Activated CD4-positive, alpha-beta T cell treated with anti-CD3 and anti-CD28 coated beads, Interleukin-2, amount 50 U/mL, for 24 hours (primary cell): ENCODE results near the gene TTC12.
"Not testable (repeated sequence)": the region's sequence is repeated elsewhere in the genome, so short reads cannot be mapped to it uniquely, and the experiment has no call there.

Experiments
- DNase-seq, 2 donors: peaks; one replicate each; pipeline ENCODE4 v3.0.0-alpha.2; 2020; ENCODE audit warnings: low read depth in 1 of 2, low spot score in 1 of 2

Gene TTC12

DNA sequence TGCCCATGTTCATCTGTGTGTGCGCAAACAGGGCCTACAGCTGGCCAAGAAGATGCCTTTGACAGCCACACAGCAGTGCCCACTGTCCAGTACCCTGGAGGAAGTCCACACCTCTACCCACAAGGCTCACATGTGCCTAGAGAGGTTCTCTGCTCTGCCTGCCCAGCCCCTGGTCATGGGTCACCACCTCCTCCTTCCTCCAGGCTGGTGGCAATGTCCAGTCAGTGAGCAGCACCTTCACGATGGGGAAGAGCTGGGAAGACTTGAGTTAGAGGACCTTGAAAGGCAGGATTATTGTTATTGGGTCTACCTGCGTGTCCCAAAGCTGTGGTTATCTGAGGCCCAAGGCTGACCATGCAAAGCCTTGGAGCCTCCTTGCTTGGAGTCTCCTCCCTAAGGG lies 28.4 kb upstream of the TTC12 start:
- no peak for DNase-seq

- DNase-seq = no peak
These were observed 27.6 kb upstream of the TTC12 start for GRCh38 chr11:113286509-113287497.

DNA sequence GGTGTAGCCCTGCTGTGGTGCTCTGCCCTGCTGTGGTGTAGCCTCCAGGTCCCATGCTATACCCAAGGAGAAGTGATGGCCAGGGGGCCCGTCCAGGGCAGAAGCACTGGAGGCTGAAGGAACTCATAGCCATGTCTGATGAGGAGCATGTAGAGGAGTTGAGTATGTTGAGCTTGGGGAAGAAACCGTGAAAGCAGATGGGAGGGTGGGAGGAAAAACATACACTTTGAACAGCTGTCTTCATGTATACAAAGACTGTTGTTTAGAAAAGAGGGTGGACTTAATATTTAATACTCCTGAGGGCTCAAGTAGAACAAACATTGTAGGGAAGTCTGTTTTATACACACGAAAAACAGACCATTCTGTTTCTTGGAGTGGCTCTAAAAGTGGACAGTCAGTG lies 26.6 kb upstream of the TTC12 start:
- DNase-seq = no peak

DNA sequence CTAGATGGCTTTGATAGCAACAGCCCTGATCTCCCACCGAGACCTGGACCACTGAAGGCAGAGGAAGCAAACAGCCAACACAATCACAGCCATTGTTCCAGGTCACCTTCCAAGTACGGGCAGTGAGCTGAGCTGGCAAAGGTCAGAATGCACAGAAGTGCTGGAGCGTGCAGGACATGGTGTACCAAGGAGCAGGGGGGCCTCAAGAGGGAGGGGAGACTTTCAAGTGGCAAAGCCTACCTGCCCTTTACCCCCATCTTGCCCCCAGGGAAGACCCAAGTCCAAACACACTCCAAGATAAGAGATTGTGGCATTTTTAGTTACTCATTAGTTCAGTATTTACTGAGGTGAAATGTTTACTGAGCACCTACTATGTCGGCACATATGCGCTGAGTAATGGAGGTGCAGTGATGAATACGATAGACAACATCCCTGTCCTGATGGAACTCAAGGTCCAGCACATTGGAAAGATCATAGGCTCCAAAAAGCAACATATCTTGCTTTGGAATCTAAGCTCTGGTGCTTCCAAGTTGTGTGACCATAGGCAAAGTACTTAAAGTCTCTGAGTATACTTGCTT lies 26.0 kb upstream of the TTC12 start:
- no peak for DNase-seq

- peak; percentile 48 to 63 for DNase-seq
These were observed 24.8 kb upstream of the TTC12 start for GRCh38 chr11:113289431-113290187.

DNA sequence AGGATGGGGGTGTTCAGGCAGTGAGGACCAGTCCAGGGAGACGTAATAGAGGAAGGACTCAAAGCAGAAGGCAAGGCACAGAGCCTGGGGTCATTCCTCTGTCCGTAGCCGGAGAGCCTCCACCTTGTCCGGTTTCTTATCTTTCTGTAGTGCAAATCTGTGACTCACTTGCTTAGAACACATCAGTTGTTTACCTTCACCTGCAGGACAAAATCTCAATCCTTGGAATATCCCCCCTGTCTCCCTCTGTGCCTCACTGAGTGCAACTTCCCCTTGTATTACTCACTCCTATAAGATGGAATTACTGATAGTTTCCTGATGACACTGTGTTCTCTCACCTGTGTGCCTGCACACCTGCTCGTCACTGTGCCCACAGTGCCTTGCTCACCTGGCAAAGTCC lies 20.4 kb upstream of the TTC12 start:
- no peak for DNase-seq

DNA sequence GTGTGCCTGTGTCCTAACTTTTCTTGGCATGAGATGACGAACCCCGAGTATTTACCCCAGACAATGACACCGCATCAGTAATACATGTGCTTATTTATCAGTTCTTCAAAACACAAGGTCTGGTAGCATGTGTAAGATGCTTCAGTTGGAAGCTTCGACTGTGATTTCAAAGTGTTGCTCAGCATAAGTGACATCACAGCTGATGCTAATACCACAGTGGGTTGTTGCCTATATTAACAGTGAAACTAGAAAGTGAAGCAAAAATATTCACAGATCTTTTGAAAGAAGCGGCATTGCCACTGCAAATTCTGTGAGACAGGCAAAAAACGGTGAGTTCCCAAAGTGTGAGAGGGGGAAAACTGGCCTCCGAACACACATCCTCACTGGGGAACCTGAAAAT lies 18.4 kb upstream of the TTC12 start:
- DNase-seq = no peak

DNA sequence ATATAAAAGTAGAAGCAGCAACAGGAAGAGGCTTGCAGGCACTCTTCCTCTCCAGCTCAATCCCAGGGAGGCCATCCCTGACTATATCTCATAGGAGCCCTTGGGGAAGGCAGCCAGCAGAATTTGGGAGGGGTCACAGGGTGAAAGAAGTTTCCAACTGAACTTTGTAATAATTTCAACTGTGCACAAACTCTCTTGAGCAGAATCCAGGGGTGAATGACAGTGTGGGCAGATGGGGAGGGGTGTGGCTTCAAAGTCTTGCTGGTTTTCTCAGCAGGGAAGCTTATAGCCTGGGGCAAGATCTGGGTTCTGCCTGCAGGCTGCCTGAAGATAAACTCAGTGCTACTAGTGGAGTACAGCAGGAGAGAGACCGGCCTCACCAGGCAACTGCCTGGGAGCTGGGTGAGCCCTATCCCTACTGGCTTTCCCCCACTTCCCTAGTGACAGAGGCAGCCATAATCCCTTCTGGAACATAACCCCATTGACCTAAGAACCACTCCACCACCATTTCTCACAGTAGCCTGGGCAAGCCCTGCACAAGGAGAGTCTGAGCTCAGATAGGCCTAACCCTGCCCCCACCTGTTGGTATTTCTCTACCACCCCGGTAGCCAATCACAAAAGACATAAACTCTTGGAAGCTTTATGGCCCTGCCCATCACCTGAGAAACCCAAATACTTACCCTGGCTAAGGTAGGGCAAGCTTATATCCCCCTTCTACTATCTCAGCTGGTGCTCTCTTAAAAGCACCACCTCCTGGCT lies 17.8 kb upstream of the TTC12 start:
- no peak for DNase-seq

GRCh38 chr11:113298496-113298895 lies 15.9 kb upstream of the TTC12 start:
- not testable (repeated sequence) for DNase-seq

DNA sequence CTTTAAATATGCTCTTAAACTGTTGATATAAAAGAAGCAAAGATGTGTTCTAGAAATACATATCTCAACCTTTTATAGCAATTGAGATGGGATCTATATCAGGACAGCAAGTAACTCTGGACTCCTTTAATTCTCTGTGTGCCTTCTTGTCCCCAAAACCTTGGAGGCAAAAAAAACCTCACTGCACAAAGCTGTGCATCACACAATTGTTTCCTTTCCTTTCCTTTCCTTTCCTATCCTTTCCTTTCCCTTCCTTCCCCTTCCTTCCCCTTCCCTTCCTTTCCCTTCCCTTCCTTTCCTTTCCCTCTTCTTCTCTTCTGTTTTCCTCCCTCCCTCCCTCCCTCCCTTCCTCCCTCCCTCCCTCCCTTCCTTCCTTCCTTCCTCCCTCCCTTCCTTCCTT lies 9.5 kb upstream of the TTC12 start:
- no peak for DNase-seq

DNA sequence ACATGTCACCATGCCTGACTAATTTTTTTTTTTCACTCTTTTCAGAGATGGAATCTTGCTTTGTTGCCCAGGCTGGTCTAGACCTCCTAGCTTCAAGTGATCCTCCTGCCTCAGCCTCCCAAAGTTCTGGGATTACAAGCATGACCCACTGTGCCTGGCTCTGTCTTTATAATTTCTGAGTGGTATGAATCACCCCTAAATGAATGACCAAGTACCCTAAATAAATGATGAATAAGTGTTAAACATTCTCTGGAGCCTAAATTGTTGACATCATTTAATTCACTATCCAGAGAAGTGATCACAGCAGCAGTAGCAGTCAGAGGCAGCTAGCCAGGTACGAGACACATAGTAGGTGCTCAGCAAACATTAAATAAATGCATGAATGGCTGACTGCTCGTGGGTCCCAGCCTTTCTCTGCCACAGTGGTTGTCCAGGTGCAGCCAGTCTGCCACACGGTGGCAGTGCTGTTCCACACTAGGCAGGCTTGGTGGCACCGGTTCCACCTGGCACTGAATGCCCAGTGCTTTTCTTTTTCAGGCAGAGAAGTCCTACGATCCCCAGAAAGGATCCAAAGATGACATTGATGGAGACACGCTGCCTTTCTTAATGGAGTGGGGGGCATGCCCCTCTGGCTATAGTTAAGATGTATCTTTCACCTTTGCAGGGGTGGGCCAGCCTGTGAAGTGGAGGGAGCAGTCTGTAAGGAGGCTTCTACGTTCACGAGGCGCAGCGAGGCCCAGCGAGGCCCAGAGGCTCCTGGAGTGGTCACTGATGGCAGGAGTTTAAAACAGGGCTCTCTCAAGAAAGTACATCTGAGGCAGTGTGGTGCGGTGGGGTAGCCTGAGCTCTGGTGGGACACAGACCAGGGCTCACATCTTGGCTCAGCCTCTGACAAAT lies 8.7 kb upstream of the TTC12 start:
- DNase-seq = peak; percentile 52 to 57

DNA sequence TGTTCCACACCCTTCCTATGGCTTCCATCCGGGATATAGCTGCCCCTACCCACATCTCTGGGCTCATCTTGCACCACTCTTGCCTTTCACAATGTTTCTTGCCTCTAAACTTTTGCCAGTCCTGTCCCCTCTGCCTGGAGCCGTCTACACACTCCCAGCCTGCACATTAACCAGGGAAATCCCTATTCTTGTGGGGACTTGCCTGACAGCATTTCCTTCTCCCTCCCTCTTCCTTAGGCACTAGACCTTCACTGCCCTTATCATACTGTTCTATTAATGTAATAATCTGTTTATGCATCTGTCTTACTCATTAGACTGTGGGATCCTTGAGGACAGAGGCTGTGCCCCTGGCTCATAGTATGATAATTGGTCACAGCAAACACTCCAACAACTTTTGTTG lies 5.8 kb upstream of the TTC12 start:
- DNase-seq = no peak

DNA sequence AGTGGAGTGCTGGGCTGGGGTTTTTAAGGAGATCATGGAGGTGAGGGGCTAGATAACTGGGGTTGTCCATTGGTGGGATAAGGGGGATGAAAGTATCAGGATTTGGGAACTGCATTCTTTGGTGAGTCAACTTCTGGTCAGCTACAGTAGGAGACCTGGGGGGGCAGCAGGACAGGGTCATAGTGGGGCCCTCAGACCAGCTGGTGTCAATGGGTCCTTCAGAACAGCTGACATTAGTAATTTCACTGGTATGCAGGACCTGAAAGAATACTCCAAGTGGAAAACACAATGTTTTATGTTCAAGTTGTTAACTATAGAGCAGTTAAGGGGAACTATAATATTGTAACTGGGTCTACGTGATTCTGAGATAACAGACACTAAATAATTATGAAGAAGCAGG lies 2.8 kb upstream of the TTC12 start:
- no peak for DNase-seq

GRCh38 chr11:113313601-113314000 lies 782 bp upstream of the TTC12 start:
- DNase-seq = no peak

GRCh38 chr11:113314065-113314388 lies 356 bp upstream of the TTC12 start:
- DNase-seq = no peak

DNA sequence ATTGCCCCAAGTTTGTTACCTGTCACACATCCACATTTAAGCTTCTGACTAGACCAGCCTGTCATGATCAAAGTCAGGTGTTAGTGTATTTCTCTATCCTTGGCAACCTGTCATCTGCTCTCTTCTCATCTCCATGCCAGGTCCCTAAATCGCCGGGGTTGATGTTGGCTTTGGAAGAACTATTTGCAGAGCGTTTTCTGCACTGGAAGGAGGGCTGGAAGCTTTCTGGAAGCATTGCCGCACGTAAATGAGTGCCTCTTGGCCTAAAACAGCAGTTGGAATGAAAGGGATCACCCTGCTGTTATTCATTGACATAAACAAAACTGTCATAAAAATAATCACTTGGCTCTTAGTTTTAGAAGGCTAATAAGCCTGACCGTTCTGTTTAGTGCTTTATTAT lies 1.4 kb downstream of the TTC12 start:
- DNase-seq = no peak

DNA sequence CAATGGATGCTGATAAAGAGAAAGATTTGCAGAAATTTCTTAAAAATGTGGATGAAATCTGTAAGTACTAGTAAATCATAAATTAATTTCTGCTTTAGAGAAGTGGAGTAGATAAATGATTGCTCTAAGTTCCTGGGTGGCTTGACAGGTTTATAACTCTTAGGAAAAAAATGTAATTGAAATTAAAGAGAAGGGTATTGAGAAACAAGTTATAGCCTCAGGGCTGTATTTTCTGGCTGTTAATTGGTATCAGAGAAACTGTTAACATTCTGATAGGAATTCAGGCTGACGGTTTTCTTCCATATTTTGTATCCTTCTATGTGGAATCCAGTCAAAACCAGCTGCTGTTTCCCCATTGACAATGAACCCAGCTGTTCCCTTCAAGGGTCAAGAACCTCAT lies 1.9 kb downstream of the TTC12 start:
- no peak for DNase-seq

DNA sequence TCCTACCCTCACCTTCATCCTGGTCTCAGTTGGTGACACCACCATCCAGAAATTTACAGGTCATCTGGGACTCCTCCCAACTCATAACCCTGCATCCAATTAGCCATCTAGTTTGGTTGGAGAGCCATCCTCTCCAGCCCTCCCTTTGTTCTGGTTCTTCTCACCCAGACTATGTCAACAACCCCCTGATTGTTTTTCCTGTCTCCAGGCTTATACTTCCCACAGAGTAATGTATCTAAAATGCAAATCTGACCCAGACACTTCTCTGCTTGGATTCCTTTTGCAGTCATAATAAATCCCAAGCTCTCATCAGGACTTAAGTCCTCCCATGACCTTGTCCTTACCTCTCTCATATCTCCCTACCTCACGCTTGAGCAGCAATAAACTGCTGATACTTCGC lies 3.0 kb downstream of the TTC12 start:
- no peak for DNase-seq

GRCh38 chr11:113319085-113319484 lies 4.7 kb downstream of the TTC12 start:
- no peak for DNase-seq

DNA sequence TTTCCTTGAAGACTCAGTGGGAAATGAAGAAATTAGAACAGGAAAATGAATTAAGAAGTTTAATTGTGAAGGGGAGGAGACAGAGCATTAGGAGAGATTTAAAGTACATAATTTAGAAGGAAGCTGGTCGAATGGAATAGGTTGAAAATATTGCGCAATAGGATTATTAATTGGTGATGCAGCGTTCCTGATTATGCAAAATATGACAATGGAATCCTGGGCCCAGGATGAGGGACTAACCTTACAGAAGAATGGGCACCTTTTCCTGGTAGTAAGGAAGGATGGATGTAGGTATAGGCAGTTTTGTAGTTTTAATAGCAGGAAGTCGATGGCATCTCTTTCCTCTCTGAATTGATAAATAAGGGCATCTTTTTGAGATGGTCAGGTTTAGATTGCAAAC lies 7.8 kb downstream of the TTC12 start:
- DNase-seq = no peak
